HepG2 (cell line): ENCODE data around the gene PYGO2. TPM values are rescaled to one million over a fixed set of nuclear protein-coding genes. Genes with fewer than 3 reads are reported as not detected.
A peak's percentile ranks its signal among the peaks of the same experiment; 100 is the strongest.

Experiments used
- AHDC1 ChIP-seq: sonication (generic); formaldehyde crosslinking; IDR thresholded peaks from 2 replicates; pipeline ENCODE4 v1.5.1; 2020; ENCODE audit warnings: mild to moderate bottlenecking, missing genetic modification reagents, borderline replicate concordance
- HNF4A ChIP-seq: sonication (generic); formaldehyde crosslinking; IDR thresholded peaks from 2 replicates; pipeline ENCODE4 v1.4.0; 2020; ENCODE audit warnings: missing genetic modification reagents
- KLF9 ChIP-seq: IDR thresholded peaks from 2 replicates; pipeline ENCODE4 v1.6.1; 2016; ENCODE audit warnings: low read depth
- MAZ ChIP-seq, 2 experiments: sonication (generic) in 1 of 2; formaldehyde crosslinking in 1 of 2; IDR thresholded peaks; 2 replicates each; pipeline versions ENCODE4 v1.5.0 to v1.6.1; 2012 to 2020; ENCODE audit warnings: low read depth in 2 of 2, mild to moderate bottlenecking in 2 of 2, borderline replicate concordance in 1 of 2, improper control_type of control experiment in 1 of 2, low read length in 1 of 2, missing genetic modification reagents in 1 of 2, moderate library complexity in 1 of 2
- NCOA5 ChIP-seq: sonication (generic); formaldehyde crosslinking; IDR thresholded peaks from 2 replicates; pipeline ENCODE4 v1.4.0; 2020; ENCODE audit warnings: missing genetic modification reagents
- PREB ChIP-seq: sonication (generic); formaldehyde crosslinking; IDR thresholded peaks from 2 replicates; pipeline ENCODE4 v1.4.0; 2020; ENCODE audit warnings: missing genetic modification reagents
- ZNF3 ChIP-seq: IDR thresholded peaks from 2 replicates; pipeline ENCODE4 v1.7.0; 2017; ENCODE audit warnings: inconsistent platforms
- ZNF562 ChIP-seq: sonication (generic); formaldehyde crosslinking; IDR thresholded peaks from 2 replicates; pipeline ENCODE4 v1.8.0; 2022; ENCODE audit warnings: missing genetic modification reagents, borderline replicate concordance
- ZNF616 ChIP-seq: sonication (generic); formaldehyde crosslinking; IDR thresholded peaks from 2 replicates; pipeline ENCODE4 v1.5.0; 2020; ENCODE audit warnings: low read depth, mild to moderate bottlenecking, missing genetic modification reagents
- ZNF780A ChIP-seq: sonication (generic); formaldehyde crosslinking; IDR thresholded peaks from 2 replicates; pipeline ENCODE4 v1.8.0; 2022; ENCODE audit warnings: mild to moderate bottlenecking, missing genetic modification reagents, moderate library complexity
- ZSCAN30 ChIP-seq: sonication (generic); formaldehyde crosslinking; IDR thresholded peaks from 2 replicates; pipeline ENCODE4 v1.5.0; 2020; ENCODE audit warnings: mild to moderate bottlenecking, missing genetic modification reagents
- polyA plus RNA-seq, 8 experiments: library from polyadenylated mRNA; depleted of rRNA in 3 of 8; stranded (reverse) in 7 of 8; unstranded in 1 of 8; fragments of >200 nt; fragmentation: Illumina TruSeq in 4 of 8; extraction: Trizol in 4 of 8; gene quantifications; 2 replicates each; pipeline versions ENCODE4 v1.2.1 to v1.2.3, GENCODE V29; 2011 to 2016; ENCODE audit warnings: low read depth in 4 of 8, missing spikeins in 1 of 8, mixed read lengths in 1 of 8; ENCODE audit not compliant: insufficient read depth in 1 of 8
- total RNA-seq, 5 experiments: library from RNA; depleted of rRNA; stranded (reverse); fragments of >200 nt; fragmentation: Illumina TruSeq; extraction: Trizol; gene quantifications; 2 replicates each; pipeline ENCODE4 v1.2.3, GENCODE V29; 2016; ENCODE audit warnings: low read depth in 1 of 5
- TF ChIP-seq, protein P1 (sequence below): sonication (generic); formaldehyde crosslinking; IDR thresholded peaks from 2 replicates; pipeline ENCODE4 v1.4.0; 2020; ENCODE audit warnings: mild to moderate bottlenecking, missing genetic modification reagents
- TF ChIP-seq, protein P2 (sequence below): sonication (generic); formaldehyde crosslinking; IDR thresholded peaks from 2 replicates; pipeline ENCODE4 v1.4.0; 2020; ENCODE audit warnings: mild to moderate bottlenecking, low read depth, missing genetic modification reagents

Gene PYGO2
- total and polyA plus RNA-seq, 2 of the 13 experiments (the other 11 are each of a cell fraction or from before 2014, with no cell fraction given), result 20.3 to 21.8 TPM

DNA sequence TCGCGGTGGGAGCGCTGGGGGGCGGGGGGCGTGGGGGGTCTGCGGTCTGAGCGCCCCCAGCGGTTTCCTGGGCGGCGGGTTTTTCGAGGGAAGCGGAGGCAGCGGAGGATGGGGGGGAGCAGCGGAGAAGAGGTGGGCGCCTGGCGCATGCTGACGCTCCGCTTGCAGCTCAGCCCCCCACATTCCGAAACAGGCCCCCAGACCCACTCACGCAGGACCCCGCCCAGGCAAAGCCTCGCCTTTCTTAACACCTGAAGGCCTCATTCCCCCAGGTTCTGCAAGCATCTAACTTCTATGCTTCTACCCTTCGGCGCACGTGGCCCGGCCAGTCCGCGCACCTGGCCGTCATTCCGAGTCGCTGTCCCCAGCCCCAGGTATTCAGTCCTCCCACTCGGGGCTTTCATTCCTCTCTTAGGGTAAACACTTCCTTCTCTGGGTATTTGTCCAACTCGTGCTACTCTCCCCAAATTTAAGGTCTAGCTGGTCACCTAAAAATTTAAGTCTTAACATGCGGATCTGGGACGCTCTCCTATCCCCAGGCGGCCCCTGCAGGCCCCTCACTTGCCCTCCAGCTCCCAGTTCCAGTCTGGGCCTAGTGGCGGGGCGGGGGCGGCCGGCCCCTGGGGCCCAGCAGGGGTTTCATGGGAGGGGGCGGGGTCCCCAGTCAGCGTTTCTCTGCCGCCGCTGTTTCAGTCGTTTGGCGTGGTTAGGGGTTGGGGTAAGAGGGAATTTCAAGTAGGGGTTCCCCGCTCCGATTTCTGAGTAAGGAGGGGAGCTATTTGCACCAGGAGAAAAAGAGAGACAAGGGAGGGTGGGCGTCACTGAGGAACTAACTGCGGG, 38.2 kb upstream of the PYGO2 start (continued):
- no peak for TF ChIP-seq HNF4A
- no peak for TF ChIP-seq ZNF780A (CRISPR knock-in tag)
- TF ChIP-seq AHDC1 (CRISPR knock-in tag), result no peak
- TF ChIP-seq, protein P1, sequence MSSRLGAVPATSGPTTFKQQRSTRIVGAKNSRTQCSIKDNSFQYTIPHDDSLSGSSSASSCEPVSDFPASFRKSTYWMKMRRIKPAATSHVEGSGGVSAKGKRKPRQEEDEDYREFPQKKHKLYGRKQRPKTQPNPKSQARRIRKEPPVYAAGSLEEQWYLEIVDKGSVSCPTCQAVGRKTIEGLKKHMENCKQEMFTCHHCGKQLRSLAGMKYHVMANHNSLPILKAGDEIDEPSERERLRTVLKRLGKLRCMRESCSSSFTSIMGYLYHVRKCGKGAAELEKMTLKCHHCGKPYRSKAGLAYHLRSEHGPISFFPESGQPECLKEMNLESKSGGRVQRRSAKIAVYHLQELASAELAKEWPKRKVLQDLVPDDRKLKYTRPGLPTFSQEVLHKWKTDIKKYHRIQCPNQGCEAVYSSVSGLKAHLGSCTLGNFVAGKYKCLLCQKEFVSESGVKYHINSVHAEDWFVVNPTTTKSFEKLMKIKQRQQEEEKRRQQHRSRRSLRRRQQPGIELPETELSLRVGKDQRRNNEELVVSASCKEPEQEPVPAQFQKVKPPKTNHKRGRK (CRISPR knock-in tag), result no peak
- TF ChIP-seq NCOA5 (CRISPR knock-in tag), result no peak
- 0 out of 2 replicates have a peak, but pooled peaks have one; percentile 77 for TF ChIP-seq KLF9 (CRISPR knock-in tag)
- TF ChIP-seq ZNF616 (CRISPR knock-in tag), result no peak
- TF ChIP-seq, protein P2, sequence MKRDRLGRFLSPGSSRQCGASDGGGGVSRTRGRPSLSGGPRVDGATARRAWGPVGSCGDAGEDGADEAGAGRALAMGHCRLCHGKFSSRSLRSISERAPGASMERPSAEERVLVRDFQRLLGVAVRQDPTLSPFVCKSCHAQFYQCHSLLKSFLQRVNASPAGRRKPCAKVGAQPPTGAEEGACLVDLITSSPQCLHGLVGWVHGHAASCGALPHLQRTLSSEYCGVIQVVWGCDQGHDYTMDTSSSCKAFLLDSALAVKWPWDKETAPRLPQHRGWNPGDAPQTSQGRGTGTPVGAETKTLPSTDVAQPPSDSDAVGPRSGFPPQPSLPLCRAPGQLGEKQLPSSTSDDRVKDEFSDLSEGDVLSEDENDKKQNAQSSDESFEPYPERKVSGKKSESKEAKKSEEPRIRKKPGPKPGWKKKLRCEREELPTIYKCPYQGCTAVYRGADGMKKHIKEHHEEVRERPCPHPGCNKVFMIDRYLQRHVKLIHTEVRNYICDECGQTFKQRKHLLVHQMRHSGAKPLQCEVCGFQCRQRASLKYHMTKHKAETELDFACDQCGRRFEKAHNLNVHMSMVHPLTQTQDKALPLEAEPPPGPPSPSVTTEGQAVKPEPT, result peak; percentile 90; the same call in 1 of the 2 replicates
- peak; percentile 55 for TF ChIP-seq MAZ (IDR thresholded peaks at IDR 0.05; ENCODE audit: borderline replicate concordance, low read depth, low read length)
- no peak; the same call in 1 of the 2 replicates for TF ChIP-seq MAZ (CRISPR knock-in tag; IDR thresholded peaks at IDR 0.05; ENCODE audit: low read depth)
- TF ChIP-seq ZNF562 (CRISPR knock-in tag), result no peak
- no peak for TF ChIP-seq ZNF3
- TF ChIP-seq PREB, result no peak
- no peak for TF ChIP-seq ZSCAN30 (CRISPR knock-in tag)
